Stimulated activated CD4-positive, alpha-beta T cell treated with anti-CD3 and anti-CD28 coated beads, TNF-alpha, amount 100 ng/mL, for 4 hours (primary cell): Measurements from ENCODE around the gene DTNBP1.

Source experiments
- DNase-seq, 3 experiments: peaks; one replicate each; pipeline ENCODE4 v3.0.0-alpha.2; 2020; ENCODE audit warnings: low read depth in 3 of 3

DTNBP1 gene

GRCh38 chr6:15662326-15663129 lies at the start of gene DTNBP1:
Gene DTNBP1, minus strand, starts transcription at chr6:15663028. Its CDS starts 159 bp downstream, at chr6:15662869.
- DNase-seq, result peak; percentile 73 to 82 (median 79)

- DNase-seq, result no peak
These were observed 46.9 kb upstream of the DTNBP1 start for GRCh38 chr6:15709651-15710269.

GRCh38 chr6:15708231-15708630 lies 45.4 kb upstream of the DTNBP1 start:
- DNase-seq, result no peak

GRCh38 chr6:15705981-15706380 lies 43.2 kb upstream of the DTNBP1 start:
- DNase-seq, result no peak

- DNase-seq, result no peak
These were observed 35.6 kb upstream of the DTNBP1 start for GRCh38 chr6:15698471-15698870.

GRCh38 chr6:15697895-15698294 lies 35.1 kb upstream of the DTNBP1 start:
- DNase-seq, result no peak

- DNase-seq, result peak; percentile 47 to 64 (median 59)
These were observed 28.5 kb upstream of the DTNBP1 start for GRCh38 chr6:15691250-15691869.

GRCh38 chr6:15690510-15690909 lies 27.7 kb upstream of the DTNBP1 start:
- no peak for DNase-seq

- no peak for DNase-seq
These were observed 27.0 kb upstream of the DTNBP1 start for GRCh38 chr6:15689586-15690482.

GRCh38 chr6:15685619-15686018 lies 22.8 kb upstream of the DTNBP1 start:
- DNase-seq, result no peak

- no peak for DNase-seq
These were observed 20.4 kb upstream of the DTNBP1 start for GRCh38 chr6:15682965-15683822.

- no peak for DNase-seq
These were observed 19.1 kb upstream of the DTNBP1 start for GRCh38 chr6:15681946-15682345.

- no peak for DNase-seq
These were observed 15.7 kb upstream of the DTNBP1 start for GRCh38 chr6:15678514-15678913.

GRCh38 chr6:15677822-15678221 lies 15.0 kb upstream of the DTNBP1 start:
- DNase-seq, result no peak

- DNase-seq, result no peak
These were observed 12.8 kb upstream of the DTNBP1 start for GRCh38 chr6:15675536-15676220.

- no peak for DNase-seq
These were observed 12.0 kb upstream of the DTNBP1 start for GRCh38 chr6:15674690-15675386.

GRCh38 chr6:15673666-15674065 lies 10.8 kb upstream of the DTNBP1 start:
- DNase-seq, result no peak

GRCh38 chr6:15672818-15673217 lies 10.0 kb upstream of the DTNBP1 start:
- DNase-seq, result no peak

- DNase-seq, result no peak
These were observed 9.5 kb upstream of the DTNBP1 start for GRCh38 chr6:15672291-15672690.

GRCh38 chr6:15668918-15669317 lies 6.1 kb upstream of the DTNBP1 start:
- no peak for DNase-seq
